ENCODE measurements around the gene FUBP3.
"Not testable (repeated sequence)": the region's sequence is repeated elsewhere in the genome, so short reads cannot be mapped to it uniquely, and the experiment has no call there.

Gene FUBP3

DNA sequence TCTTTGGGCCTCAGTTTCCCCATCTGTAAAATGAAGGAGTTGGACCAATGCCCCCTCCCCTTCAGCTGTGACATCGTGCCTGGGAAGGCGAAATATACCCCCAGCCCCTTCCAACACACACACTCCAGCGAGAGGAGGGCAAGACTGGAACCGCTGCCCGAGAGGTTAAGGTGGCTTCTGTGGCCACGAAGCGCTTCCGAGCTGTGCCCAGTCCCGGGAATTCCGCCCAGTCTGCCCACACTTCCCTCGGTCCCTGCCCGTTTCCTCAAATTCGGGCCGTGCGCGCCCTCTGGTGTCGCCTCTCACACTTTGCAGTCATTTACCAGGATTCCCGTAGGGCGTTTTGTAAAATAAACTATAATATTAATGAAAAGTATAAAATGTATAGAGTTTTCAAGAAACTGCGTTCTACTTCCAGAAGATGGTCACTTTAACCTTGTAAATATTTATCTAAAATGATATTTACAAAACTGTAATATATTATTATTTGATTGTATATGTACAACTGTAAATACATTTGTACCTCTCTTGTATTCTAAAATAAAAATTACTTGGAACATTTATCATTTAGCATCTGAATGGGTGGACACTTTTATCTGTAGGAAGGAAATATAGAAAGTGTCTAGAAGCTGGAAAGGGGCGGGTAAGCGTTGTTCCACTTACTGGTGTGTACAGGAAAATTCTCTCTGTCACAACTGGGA, 103.2 kb downstream of the FUBP3 start:
- DNase-seq (ENCODE audit: low spot score) = peak; percentile 86

GRCh38 chr9:130685104-130685503, 105.7 kb downstream of the FUBP3 start:
- DNase-seq (ENCODE audit: low spot score) = no peak

DNA sequence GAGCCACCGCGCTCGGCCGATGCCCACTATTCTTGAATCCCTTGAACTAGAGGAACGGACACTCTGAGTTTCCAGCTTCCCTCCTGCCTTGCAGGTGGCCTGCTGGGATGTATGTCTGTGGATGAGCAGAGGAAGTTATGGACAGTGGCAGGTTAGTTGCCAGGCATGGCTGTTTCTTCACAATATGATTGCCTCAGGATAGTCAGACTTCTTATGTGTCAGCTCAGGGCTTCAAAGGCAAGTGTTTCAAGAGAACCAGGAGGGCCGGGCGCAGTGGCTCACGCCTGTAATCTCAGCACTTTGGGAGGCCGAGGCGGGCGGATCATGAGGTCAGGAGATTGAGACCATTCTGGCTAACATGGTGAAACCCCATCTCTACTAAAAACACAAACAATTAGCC, 106.6 kb downstream of the FUBP3 start:
- not testable (repeated sequence) for DNase-seq (ENCODE audit: low spot score)

GRCh38 chr9:130687615-130688014, 108.2 kb downstream of the FUBP3 start:
- DNase-seq (ENCODE audit: low spot score) = no peak
